ENCODE data around the gene CEP120.
"Not testable (repeated sequence)": the region's sequence is repeated elsewhere in the genome, so short reads cannot be mapped to it uniquely, and the experiment has no call there.

The CEP120 gene

GRCh38 chr5:123423278-123424149, at the start of gene CEP120:
Gene CEP120 (minus strand): TSS chr5:123423403. CDS start chr5:123422998, 405 bp downstream.
- DNase-seq: peak; percentile 97

- no peak for DNase-seq
Observed at GRCh38 chr5:123472150-123472924, 49.1 kb upstream of the CEP120 start.

- DNase-seq: no peak
Observed at GRCh38 chr5:123471385-123471784, 48.2 kb upstream of the CEP120 start.

GRCh38 chr5:123466839-123467238, 43.6 kb upstream of the CEP120 start:
- DNase-seq: not testable (repeated sequence)

GRCh38 chr5:123460296-123460729, 37.1 kb upstream of the CEP120 start:
- no peak for DNase-seq

- not testable (repeated sequence) for DNase-seq
Observed at GRCh38 chr5:123458994-123459393, 35.8 kb upstream of the CEP120 start.

GRCh38 chr5:123456242-123456641, 33.0 kb upstream of the CEP120 start:
- no peak for DNase-seq

- DNase-seq: no peak
Observed at GRCh38 chr5:123455640-123456039, 32.4 kb upstream of the CEP120 start.

GRCh38 chr5:123455095-123455494, 31.9 kb upstream of the CEP120 start:
- no peak for DNase-seq

- no peak for DNase-seq
Observed at GRCh38 chr5:123454259-123454911, 31.2 kb upstream of the CEP120 start.

GRCh38 chr5:123452401-123452800, 29.2 kb upstream of the CEP120 start:
- no peak for DNase-seq

- no peak for DNase-seq
Observed at GRCh38 chr5:123451047-123451446, 27.8 kb upstream of the CEP120 start.

GRCh38 chr5:123450640-123451039, 27.4 kb upstream of the CEP120 start:
- DNase-seq: no peak

GRCh38 chr5:123450114-123450513, 26.9 kb upstream of the CEP120 start:
- DNase-seq: no peak

- DNase-seq: no peak
Observed at GRCh38 chr5:123449424-123449974, 26.3 kb upstream of the CEP120 start.

GRCh38 chr5:123448743-123449142, 25.5 kb upstream of the CEP120 start:
- DNase-seq: no peak

- DNase-seq: no peak
Observed at GRCh38 chr5:123448017-123448617, 24.9 kb upstream of the CEP120 start.

GRCh38 chr5:123444016-123444415, 20.8 kb upstream of the CEP120 start:
- no peak for DNase-seq

GRCh38 chr5:123441408-123441807, 18.2 kb upstream of the CEP120 start:
- no peak for DNase-seq

GRCh38 chr5:123440456-123441181, 17.4 kb upstream of the CEP120 start:
- no peak for DNase-seq

GRCh38 chr5:123439709-123440108, 16.5 kb upstream of the CEP120 start:
- no peak for DNase-seq

- DNase-seq: no peak
Observed at GRCh38 chr5:123438902-123439301, 15.7 kb upstream of the CEP120 start.

All from NK-92 treated with Interleukin-12 subunit alpha and Interleukin-12 subunit beta, amount 100 ng/mL, for 24 hours (cell line).